ENCODE results near the gene PRKD1.
"Not testable (repeated sequence)": the region's sequence is repeated elsewhere in the genome, so short reads cannot be mapped to it uniquely, and the experiment has no call there.

The PRKD1 gene

GRCh38 chr14:29898470-29898869 lies 29.2 kb downstream of the PRKD1 start:
- DNase-seq = no peak

GRCh38 chr14:29897181-29897580 lies 30.5 kb downstream of the PRKD1 start:
- no peak for DNase-seq

GRCh38 chr14:29896354-29896821 lies 31.3 kb downstream of the PRKD1 start:
- DNase-seq = no peak

GRCh38 chr14:29895591-29896083 lies 32.0 kb downstream of the PRKD1 start:
- DNase-seq = peak; percentile 68

- no peak for DNase-seq
Measured at GRCh38 chr14:29893989-29894388, 33.7 kb downstream of the PRKD1 start.

GRCh38 chr14:29892327-29892726 lies 35.3 kb downstream of the PRKD1 start:
- DNase-seq = no peak

- DNase-seq = no peak
Measured at GRCh38 chr14:29885988-29886387, 41.7 kb downstream of the PRKD1 start.

GRCh38 chr14:29868000-29868399 lies 59.6 kb downstream of the PRKD1 start:
- no peak for DNase-seq

- no peak for DNase-seq
Measured at GRCh38 chr14:29865299-29865698, 62.3 kb downstream of the PRKD1 start.

GRCh38 chr14:29861996-29862395 lies 65.7 kb downstream of the PRKD1 start:
- DNase-seq = no peak

GRCh38 chr14:29858299-29858698 lies 69.3 kb downstream of the PRKD1 start:
- no peak for DNase-seq

- no peak for DNase-seq
Measured at GRCh38 chr14:29857551-29857950, 70.1 kb downstream of the PRKD1 start.

- no peak for DNase-seq
Measured at GRCh38 chr14:29856516-29856915, 71.1 kb downstream of the PRKD1 start.

GRCh38 chr14:29853691-29854090 lies 74.0 kb downstream of the PRKD1 start:
- DNase-seq = not testable (repeated sequence)

GRCh38 chr14:29853272-29853671 lies 74.4 kb downstream of the PRKD1 start:
- DNase-seq = no peak

- no peak for DNase-seq
Measured at GRCh38 chr14:29851397-29851796, 76.2 kb downstream of the PRKD1 start.

GRCh38 chr14:29847056-29847380 lies 80.6 kb downstream of the PRKD1 start:
- no peak for DNase-seq

GRCh38 chr14:29846339-29847055 lies 81.2 kb downstream of the PRKD1 start:
- no peak for DNase-seq

- no peak for DNase-seq
Measured at GRCh38 chr14:29843981-29844380, 83.7 kb downstream of the PRKD1 start.

GRCh38 chr14:29842228-29842627 lies 85.4 kb downstream of the PRKD1 start:
- no peak for DNase-seq

GRCh38 chr14:29840369-29840892 lies 87.2 kb downstream of the PRKD1 start:
- DNase-seq = not testable (repeated sequence)

- not testable (repeated sequence) for DNase-seq
Measured at GRCh38 chr14:29839691-29840090, 88.0 kb downstream of the PRKD1 start.

GRCh38 chr14:29838752-29839151 lies 88.9 kb downstream of the PRKD1 start:
- no peak for DNase-seq

- no peak for DNase-seq
Measured at GRCh38 chr14:29836395-29836794, 91.3 kb downstream of the PRKD1 start.

- DNase-seq = no peak
Measured at GRCh38 chr14:29832042-29832441, 95.6 kb downstream of the PRKD1 start.

Data from islet precursor cell (in vitro differentiated cells).